Adrenal gland (tissue), 5 donors: ENCODE measurements around the gene RNASE2.

Source experiments
- POLR2A ChIP-seq, 2 donors: fragments of 450-650 bp; IDR thresholded peaks; one replicate each; pipeline ENCODE4 v1.6.1; 2017; ENCODE audit warnings: antibody characterized with exemption in 2 of 2, mild to moderate bottlenecking in 2 of 2, moderate library complexity in 1 of 2
- TF ChIP-seq, protein P1 (sequence below), 6 experiments: fragments of 450-650 bp in 4 of 6; fragments of 200-600 bp in 2 of 6; sonication (generic) in 1 of 6; IDR thresholded peaks; 1 replicate in 5 of 6; 2 replicates in 1 of 6; pipeline versions ENCODE4 v1.5.1 to v1.8.0; 2016 to 2021; ENCODE audit warnings: antibody characterized with exemption in 6 of 6, mild to moderate bottlenecking in 2 of 6, moderate library complexity in 1 of 6
- donor health status: DM: no; HTN: no; CAD: no.

DNA sequence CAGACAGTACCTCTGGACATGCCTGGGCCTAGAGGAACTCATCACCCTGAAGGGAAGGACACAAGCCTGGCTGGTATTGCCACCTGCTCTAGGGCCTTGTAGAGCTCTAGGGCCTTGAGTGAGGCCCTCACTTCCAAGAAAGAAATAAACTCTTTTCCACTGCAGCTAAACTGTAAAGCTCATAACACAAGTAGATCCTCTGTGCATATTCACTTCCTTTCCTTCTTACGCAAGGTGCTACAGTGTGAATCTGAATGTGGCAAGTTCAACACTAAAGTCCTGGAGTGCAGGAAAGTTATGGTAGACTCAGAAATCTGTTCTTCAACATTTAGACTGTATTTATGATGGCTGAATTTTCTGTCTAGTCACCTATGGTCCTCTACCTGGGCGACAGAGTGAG, 49.6 kb upstream of the RNASE2 start:
- TF ChIP-seq, protein P1, sequence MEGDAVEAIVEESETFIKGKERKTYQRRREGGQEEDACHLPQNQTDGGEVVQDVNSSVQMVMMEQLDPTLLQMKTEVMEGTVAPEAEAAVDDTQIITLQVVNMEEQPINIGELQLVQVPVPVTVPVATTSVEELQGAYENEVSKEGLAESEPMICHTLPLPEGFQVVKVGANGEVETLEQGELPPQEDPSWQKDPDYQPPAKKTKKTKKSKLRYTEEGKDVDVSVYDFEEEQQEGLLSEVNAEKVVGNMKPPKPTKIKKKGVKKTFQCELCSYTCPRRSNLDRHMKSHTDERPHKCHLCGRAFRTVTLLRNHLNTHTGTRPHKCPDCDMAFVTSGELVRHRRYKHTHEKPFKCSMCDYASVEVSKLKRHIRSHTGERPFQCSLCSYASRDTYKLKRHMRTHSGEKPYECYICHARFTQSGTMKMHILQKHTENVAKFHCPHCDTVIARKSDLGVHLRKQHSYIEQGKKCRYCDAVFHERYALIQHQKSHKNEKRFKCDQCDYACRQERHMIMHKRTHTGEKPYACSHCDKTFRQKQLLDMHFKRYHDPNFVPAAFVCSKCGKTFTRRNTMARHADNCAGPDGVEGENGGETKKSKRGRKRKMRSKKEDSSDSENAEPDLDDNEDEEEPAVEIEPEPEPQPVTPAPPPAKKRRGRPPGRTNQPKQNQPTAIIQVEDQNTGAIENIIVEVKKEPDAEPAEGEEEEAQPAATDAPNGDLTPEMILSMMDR (IDR thresholded peaks at IDR 0.05): no peak
- TF ChIP-seq POLR2A (IDR thresholded peaks at IDR 0.05): no peak
